GM13977 (cell line): Measurements from ENCODE around the gene HOXB3.

Experiments
- DNase-seq: peaks from one replicate; pipeline ENCODE4 v3.0.0; 2012; ENCODE audit warnings: low spot score
- in situ Hi-C: fragments of 300-500 bp; cut with MboI; formaldehyde crosslinking; loops from one replicate; pipeline ENCODE4 v1.12.0; 2022; ENCODE audit warnings: low sequenced_read_pairs, low pct_unique_long_range_greater_than_20kb, mixed read lengths, inconsistent platforms; ENCODE audit not compliant: unreplicated experiment
- TF ChIP-seq, protein P1 (sequence below): IDR thresholded peaks from 2 replicates; pipeline ENCODE4 v1.5.1; 2012; ENCODE audit warnings: mild to moderate bottlenecking, control low read depth; ENCODE audit not compliant: insufficient read depth; ENCODE audit errors: extremely low read depth, missing control alignments

The HOXB3 gene

DNA sequence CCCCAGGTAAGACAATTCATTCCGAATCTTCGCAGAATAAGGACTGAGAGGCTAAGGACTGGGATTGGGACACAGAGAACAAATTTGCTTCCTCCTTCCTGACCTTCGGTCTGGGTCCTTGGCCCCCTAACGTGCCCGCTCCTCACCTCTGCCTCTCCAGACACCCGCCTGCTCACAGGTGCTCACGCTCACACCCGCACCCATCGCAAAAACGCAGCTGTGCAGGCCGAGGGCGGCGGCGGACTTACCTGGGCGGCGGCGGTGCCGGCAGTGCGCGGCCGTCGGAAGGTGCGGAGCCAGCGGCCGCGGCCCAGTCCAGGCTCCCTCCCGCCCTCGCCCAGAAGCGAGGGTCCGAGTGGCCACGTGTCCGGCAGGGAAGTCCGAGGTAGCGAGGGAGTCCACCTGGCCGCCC, 43.2 kb upstream of the HOXB3 start:
- in situ Hi-C loops, result no loop called here
- no peak for DNase-seq
- TF ChIP-seq, protein P1, sequence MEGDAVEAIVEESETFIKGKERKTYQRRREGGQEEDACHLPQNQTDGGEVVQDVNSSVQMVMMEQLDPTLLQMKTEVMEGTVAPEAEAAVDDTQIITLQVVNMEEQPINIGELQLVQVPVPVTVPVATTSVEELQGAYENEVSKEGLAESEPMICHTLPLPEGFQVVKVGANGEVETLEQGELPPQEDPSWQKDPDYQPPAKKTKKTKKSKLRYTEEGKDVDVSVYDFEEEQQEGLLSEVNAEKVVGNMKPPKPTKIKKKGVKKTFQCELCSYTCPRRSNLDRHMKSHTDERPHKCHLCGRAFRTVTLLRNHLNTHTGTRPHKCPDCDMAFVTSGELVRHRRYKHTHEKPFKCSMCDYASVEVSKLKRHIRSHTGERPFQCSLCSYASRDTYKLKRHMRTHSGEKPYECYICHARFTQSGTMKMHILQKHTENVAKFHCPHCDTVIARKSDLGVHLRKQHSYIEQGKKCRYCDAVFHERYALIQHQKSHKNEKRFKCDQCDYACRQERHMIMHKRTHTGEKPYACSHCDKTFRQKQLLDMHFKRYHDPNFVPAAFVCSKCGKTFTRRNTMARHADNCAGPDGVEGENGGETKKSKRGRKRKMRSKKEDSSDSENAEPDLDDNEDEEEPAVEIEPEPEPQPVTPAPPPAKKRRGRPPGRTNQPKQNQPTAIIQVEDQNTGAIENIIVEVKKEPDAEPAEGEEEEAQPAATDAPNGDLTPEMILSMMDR, result no peak

DNA sequence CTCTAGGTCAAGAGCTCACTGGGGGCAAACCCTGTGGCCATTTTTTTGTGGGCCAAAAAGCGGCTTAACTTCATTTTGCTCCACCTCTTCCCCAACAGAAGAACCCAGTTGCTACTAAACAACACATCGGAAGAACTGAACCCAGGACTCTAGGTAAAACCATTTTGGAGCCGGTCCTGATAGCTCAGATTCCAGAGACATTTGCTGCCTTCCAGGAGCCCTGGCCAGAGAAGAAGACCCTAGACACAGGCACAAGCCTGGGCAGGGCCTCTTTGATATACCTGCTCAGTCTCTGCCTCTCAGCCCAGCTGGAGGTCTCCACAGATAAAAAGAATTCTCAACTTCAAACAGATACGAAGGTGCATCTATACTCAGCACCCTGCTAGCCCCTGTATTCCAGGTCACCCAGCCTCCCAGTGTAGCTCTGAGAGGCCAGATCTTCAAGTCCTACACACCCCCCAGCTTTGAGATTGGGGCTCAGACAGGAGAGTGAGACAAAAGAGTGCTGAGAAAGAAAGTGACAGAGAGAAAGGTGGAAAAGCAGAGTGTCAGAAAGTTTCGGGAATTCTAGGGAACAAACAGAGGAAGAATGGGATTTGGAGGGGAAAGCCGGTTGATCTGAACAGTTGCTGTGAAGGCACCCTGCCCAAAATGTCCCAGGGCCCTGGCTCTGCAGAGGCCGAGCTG, 42.7 kb upstream of the HOXB3 start:
- DNase-seq, result no peak
- in situ Hi-C loops, result no loop called here
- TF ChIP-seq, protein P1, result no peak

DNA sequence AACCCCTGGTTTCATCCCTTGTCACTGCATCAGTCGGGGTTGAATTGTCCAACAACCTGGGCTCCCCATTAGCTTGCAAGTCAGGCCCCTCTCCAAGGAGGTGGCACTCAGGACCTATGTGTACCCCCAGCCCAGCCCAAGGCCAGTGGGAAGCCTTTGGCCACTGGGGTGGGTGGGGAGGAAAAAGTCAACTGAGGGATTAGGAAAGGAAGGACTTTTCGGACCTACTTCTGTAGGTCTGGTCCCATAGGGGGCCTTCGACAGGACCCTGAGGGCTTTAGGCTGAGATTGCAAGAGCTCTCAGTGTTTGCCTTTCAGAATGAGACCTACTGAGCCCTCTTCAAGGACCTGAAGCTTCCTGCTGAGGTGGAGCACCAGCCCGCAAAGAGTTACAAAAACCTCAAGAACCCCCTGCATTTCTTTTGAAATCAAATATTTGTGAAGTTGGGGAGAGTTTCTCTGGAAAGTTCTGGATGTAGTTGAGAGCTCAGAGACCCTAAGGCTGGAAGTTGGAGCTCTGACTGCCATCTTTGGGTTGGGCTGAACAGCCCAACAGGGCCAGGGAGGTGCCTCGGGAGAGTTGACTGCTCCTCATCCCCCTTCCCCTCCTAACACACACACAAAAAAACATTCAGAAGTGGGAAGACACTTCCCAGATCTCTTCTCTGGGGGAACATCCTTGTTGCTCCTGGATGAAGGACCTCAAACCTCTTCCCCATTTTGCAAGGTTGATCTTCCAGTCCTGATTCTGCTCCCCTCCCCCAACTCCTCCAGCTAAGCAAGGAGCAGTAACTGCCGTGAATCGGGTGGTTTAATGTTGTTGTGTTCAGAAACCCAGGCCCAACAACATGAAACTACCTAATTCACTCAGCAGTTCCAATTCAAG, 41.9 kb upstream of the HOXB3 start:
- peak; percentile 82 for DNase-seq
- in situ Hi-C loops, result no loop called here
- TF ChIP-seq, protein P1, result peak; percentile 4

GRCh38 chr17:48630925-48631692, 41.1 kb upstream of the HOXB3 start:
- TF ChIP-seq, protein P1, result no peak
- no peak for DNase-seq
- in situ Hi-C loops, result no loop called here

GRCh38 chr17:48630009-48630924, 40.2 kb upstream of the HOXB3 start:
- in situ Hi-C loops, result no loop called here
- TF ChIP-seq, protein P1, result no peak
- DNase-seq, result no peak
